ENCODE data around the gene TADA2B. TPM values are rescaled to one million over a fixed set of nuclear protein-coding genes. Genes with fewer than 3 reads are reported as not detected.

The TADA2B gene
- total RNA-seq, 4 donors from 2014 or later: 17.5 to 26.6 (median 23.9) TPM

- no peaks in the 10 kb centered on the region for H3K27me3 ChIP-seq
- no peak for DNase-seq (ENCODE audit: low spot score in 2 of 2)
- WGBS: 24% methylated on average over 9 of the region's 29 CpGs
- peak overlapping the region; percentile 91 for H3K4me3 ChIP-seq
- no peak for TF ChIP-seq POLR2AphosphoS5 (IDR thresholded peaks at IDR 0.05)
- TF ChIP-seq CTCF (IDR thresholded peaks at IDR 0.05): no peak
- no peak for TF ChIP-seq EP300 (IDR thresholded peaks at IDR 0.05)
- TF ChIP-seq POLR2A (IDR thresholded peaks at IDR 0.05): no peak
- no peaks in the 10 kb centered on the region for H3K36me3 ChIP-seq
- peak overlapping the region; percentile 92 for H3K27ac ChIP-seq
- peaks cover 48% of the 10 kb centered on the region for H3K4me1 ChIP-seq
- no peaks in the 10 kb centered on the region for H3K9me3 ChIP-seq
These were observed 1.2 kb downstream of the TADA2B start for GRCh38 chr4:7044137-7044930.

GRCh38 chr4:7045553-7045952 lies 2.4 kb downstream of the TADA2B start:
- no peak for TF ChIP-seq POLR2AphosphoS5 (IDR thresholded peaks at IDR 0.05)
- TF ChIP-seq POLR2A (IDR thresholded peaks at IDR 0.05): no peak
- no peak for TF ChIP-seq CTCF (IDR thresholded peaks at IDR 0.05)
- TF ChIP-seq EP300 (IDR thresholded peaks at IDR 0.05): no peak
- Histone ChIP-seq H3K4me3 (peak overlapping the region; percentile 91), H3K4me1 (peaks cover 48% of the 10 kb centered on the region), H3K27ac (peak overlapping the region; percentile 92), H3K9me3 (no peaks in the 10 kb centered on the region), H3K36me3 (peaks cover 4% of the 10 kb centered on the region), H3K27me3 (no peaks in the 10 kb centered on the region)
- 59% methylated on average over 8 of the region's 8 CpGs for WGBS
- no peak for DNase-seq (ENCODE audit: low spot score in 2 of 2)

GRCh38 chr4:7045961-7046921 lies 3.1 kb downstream of the TADA2B start:
- Histone ChIP-seq H3K4me1 (peaks cover 46% of the 10 kb centered on the region), H3K4me3 (peak overlapping the region; percentile 15), H3K27ac (peak overlapping the region; percentile 92), H3K27me3 (no peaks in the 10 kb centered on the region), H3K9me3 (no peaks in the 10 kb centered on the region), H3K36me3 (peaks cover 4% of the 10 kb centered on the region)
- no peak for DNase-seq (ENCODE audit: low spot score in 2 of 2)
- TF ChIP-seq POLR2A (IDR thresholded peaks at IDR 0.05) (no peak), POLR2AphosphoS5 (IDR thresholded peaks at IDR 0.05) (no peak), CTCF (IDR thresholded peaks at IDR 0.05) (no peak), EP300 (IDR thresholded peaks at IDR 0.05) (no peak)
- WGBS: 71% methylated on average over 22 of the region's 23 CpGs

GRCh38 chr4:7046971-7047370 lies 3.8 kb downstream of the TADA2B start:
- WGBS: 79% methylated on average over 9 of the region's 9 CpGs
- TF ChIP-seq POLR2AphosphoS5 (IDR thresholded peaks at IDR 0.05): no peak
- no peak for TF ChIP-seq POLR2A (IDR thresholded peaks at IDR 0.05)
- TF ChIP-seq CTCF (IDR thresholded peaks at IDR 0.05): no peak
- TF ChIP-seq EP300 (IDR thresholded peaks at IDR 0.05): no peak
- Histone ChIP-seq H3K4me1 (peaks cover 40% of the 10 kb centered on the region), H3K27me3 (no peaks in the 10 kb centered on the region), H3K9me3 (no peaks in the 10 kb centered on the region), H3K4me3 (no peak overlapping the region), H3K36me3 (peaks cover 6% of the 10 kb centered on the region), H3K27ac (no peak overlapping the region)
- DNase-seq (ENCODE audit: low spot score in 2 of 2): no peak

GRCh38 chr4:7048642-7049041 lies 5.5 kb downstream of the TADA2B start:
- Histone ChIP-seq H3K27ac (no peak overlapping the region), H3K4me1 (peaks cover 51% of the 10 kb centered on the region), H3K4me3 (no peak overlapping the region), H3K27me3 (no peaks in the 10 kb centered on the region), H3K36me3 (peaks cover 8% of the 10 kb centered on the region), H3K9me3 (no peaks in the 10 kb centered on the region)
- DNase-seq (ENCODE audit: low spot score in 2 of 2): no peak
- TF ChIP-seq POLR2A (IDR thresholded peaks at IDR 0.05) (no peak), EP300 (IDR thresholded peaks at IDR 0.05) (no peak), POLR2AphosphoS5 (IDR thresholded peaks at IDR 0.05) (no peak), CTCF (IDR thresholded peaks at IDR 0.05) (no peak)
- WGBS: 97% methylated on average over 12 of the region's 12 CpGs

Data from suprapubic skin (tissue), 4 donors.